Measurements from ENCODE around the gene RORB.

Gene RORB

DNA sequence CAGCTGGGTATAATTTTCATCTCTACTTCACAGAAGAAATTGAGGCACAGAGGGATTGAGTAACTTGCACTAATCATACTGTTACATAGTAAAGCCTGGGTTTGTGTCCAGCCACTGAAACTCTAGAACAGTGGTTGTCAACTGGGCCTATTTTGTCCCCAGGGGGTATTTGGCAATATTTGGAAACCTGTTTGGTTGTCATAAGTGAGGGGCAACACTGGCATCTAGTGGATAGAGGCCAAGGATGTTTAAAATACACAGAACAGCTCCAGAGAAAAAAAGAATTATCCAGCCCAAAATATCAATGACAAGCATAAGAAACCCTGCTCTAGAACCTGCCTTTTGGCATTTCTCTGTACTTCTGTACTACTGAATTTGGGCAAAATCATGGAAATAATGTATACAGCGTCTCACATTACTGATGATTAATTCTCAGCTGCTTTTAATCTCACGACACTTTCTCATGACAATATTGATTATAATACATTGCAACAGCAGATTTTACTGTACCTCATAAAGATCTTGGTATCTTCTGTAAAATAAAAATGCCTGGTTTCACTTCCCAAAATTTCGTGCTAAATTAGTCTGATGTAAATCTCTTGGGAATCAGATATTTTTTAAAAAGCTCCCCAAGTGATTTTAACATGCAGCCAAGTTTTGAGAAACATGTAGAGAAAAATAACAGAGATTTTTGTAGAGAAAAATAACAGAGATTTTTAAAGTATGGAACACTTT is 112.7 kb downstream of the RORB start:
- no peak for DNase-seq

GRCh38 chr9:74610523-74611061 is 113.5 kb downstream of the RORB start:
- DNase-seq, result no peak

DNA sequence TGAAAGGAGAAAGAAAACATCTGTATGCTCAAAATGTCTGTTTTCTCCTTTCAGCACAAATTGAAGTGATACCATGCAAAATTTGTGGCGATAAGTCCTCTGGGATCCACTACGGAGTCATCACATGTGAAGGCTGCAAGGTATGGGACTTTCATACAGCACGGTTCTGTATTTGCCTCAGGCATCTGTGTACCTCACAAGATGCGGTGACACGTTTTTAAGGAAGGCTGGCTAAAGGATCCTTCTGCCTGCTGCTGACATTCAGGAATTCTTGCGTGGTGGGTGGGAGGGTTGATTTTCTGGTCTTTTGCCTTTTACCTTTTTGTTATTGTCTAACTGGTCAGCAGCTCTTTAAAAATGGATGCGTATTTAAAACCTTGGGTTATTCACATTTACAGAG is 133.1 kb downstream of the RORB start:
- no peak for DNase-seq

- no peak for DNase-seq
Observed at GRCh38 chr9:74639112-74639511, 142.0 kb downstream of the RORB start.

GRCh38 chr9:74642376-74642775 is 145.2 kb downstream of the RORB start:
- no peak for DNase-seq

- no peak for DNase-seq
Observed at GRCh38 chr9:74643303-74643923, 146.3 kb downstream of the RORB start.

- DNase-seq, result no peak
Observed at GRCh38 chr9:74644023-74644422, 146.9 kb downstream of the RORB start.

- peak; percentile 10 for DNase-seq
Observed at GRCh38 chr9:74645007-74645639, 148.0 kb downstream of the RORB start.

- no peak for DNase-seq
Observed at GRCh38 chr9:74653410-74654080, 156.4 kb downstream of the RORB start.

GRCh38 chr9:74662674-74663073 is 165.5 kb downstream of the RORB start:
- no peak for DNase-seq

- DNase-seq, result no peak
Observed at GRCh38 chr9:74663439-74663838, 166.3 kb downstream of the RORB start.

DNA sequence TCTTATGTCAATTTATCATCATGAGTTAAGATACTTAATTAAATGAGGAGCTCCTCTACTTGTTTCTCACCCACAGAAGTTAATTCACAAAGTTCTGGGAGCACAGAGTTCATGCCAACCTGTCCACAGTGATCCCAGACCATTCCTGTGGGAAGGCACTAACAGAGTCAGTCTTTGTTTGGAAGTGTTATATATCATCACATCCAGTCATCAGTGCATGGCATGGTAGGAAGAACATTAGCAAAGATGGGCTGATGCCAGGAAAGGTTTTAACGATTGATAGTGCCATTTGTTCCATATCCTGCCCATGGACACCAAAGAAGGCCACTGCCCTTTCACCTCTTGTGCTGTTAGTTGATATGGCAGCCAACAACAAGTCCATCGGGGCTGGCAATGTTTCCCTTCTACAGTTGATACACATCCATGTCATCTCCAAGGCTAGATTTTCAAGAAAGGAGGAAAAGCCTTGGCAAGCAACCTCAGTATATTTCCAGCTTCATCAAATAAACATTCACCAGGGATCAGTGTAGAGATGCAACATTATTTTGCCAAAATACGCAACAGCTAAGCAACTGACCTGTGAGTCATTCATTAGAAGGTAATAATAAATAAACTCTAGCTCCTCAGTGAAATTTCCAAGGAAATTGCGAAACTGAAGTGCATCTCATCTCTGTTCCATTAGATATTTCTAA is 169.6 kb downstream of the RORB start:
- DNase-seq, result no peak

- no peak for DNase-seq
Observed at GRCh38 chr9:74672237-74672636, 175.1 kb downstream of the RORB start.

DNA sequence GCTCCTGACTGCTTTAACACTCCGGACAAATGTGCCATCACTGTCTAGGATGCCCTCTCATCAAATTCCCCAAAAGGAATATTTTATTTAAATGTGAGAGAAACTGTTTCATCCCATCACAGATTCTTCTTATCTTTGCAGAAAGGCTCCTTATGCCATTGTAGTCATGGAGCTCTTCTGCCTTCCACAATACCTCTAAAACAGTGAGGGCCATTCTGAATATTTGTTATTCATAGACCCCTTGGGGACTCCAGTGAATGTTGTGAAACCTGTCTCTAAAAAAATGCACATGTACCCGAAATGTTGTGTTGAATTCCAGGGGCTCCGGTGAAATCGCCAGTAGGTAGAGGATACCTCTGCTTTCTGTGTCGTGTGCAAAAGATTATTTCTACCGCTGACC is 176.9 kb downstream of the RORB start:
- DNase-seq, result no peak

GRCh38 chr9:74681906-74682305 is 184.8 kb downstream of the RORB start:
- no peak for DNase-seq

DNA sequence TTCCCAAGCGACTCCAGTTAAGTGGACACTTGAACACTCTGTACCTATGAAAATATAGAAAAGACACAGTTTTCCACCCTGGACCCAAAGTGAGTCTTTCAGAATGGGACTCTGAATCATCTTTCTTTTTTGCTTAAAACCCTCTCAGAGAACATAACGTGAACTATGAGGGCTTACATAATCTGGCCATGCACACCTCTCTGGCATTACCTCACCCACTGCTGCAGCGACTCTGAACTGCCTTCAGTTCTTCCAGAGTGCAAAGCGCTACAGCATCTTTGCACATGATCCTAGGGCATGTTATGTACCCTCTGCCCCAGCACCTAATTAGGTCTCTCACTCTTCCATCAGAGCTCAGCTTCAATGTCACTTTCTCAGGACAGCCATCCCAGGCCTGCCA is 186.2 kb downstream of the RORB start:
- DNase-seq, result no peak

- DNase-seq, result no peak
Observed at GRCh38 chr9:74691058-74691457, 193.9 kb downstream of the RORB start.

GRCh38 chr9:74696520-74696919 is 199.4 kb downstream of the RORB start:
- no peak for DNase-seq

- DNase-seq, result no peak
Observed at GRCh38 chr9:74697535-74697934, 200.4 kb downstream of the RORB start.

GRCh38 chr9:74711341-74711740 is 214.2 kb downstream of the RORB start:
- DNase-seq, result no peak

- DNase-seq, result no peak
Observed at GRCh38 chr9:74718709-74719108, 221.6 kb downstream of the RORB start.

DNA sequence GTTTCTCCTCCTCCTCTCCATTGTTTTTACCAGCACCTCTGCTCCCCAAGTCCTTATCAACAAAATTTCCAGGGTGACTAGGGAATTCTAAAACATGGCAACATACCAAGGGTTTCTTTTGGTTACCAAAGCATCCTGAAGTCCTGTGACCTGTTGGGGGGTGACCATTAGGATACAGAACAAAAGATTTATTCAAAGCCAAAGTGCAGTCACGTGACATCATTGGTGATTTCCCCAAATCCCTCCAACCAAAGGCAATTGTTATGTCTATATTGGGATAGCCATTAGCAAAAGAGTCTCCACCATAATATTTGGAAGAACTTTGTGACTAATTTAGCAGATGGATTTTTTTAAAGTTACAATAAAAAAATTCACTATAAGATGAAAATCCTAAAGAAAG is 222.2 kb downstream of the RORB start:
- no peak for DNase-seq

Measured in NCI-H1092 (cell line).